Esophagus squamous epithelium (tissue), 4 donors: Measurements from ENCODE around the gene HNRNPL.

Experiments used
- CTCF ChIP-seq, 6 experiments: fragments of 450-650 bp in 4 of 6; fragments of 200-600 bp in 2 of 6; sonication (generic) in 2 of 6; IDR thresholded peaks; one replicate each; pipeline ENCODE4 v1.5.1; 2016 to 2019; ENCODE audit warnings: antibody characterized with exemption in 6 of 6, mild to moderate bottlenecking in 4 of 6, moderate library complexity in 4 of 6
- POLR2A ChIP-seq, 4 donors: fragments of 450-650 bp; IDR thresholded peaks; one replicate each; pipeline ENCODE4 v1.6.1; 2017; ENCODE audit warnings: antibody characterized with exemption in 4 of 4, mild to moderate bottlenecking in 4 of 4, moderate library complexity in 3 of 4

GRCh38 chr19:38856813-38857212, 7.0 kb upstream of the HNRNPL start:
- TF ChIP-seq CTCF (IDR thresholded peaks at IDR 0.05) (no peak), POLR2A (IDR thresholded peaks at IDR 0.05) (no peak)
